Inferior parietal cortex (tissue), 1 donor: Measurements from ENCODE around the gene FBXO41.

ENCODE experiments used
- DNase-seq: peaks from one replicate; pipeline ENCODE4 v3.0.0-alpha.2; 2016; ENCODE audit errors: extremely low spot score

The FBXO41 gene, protein sequence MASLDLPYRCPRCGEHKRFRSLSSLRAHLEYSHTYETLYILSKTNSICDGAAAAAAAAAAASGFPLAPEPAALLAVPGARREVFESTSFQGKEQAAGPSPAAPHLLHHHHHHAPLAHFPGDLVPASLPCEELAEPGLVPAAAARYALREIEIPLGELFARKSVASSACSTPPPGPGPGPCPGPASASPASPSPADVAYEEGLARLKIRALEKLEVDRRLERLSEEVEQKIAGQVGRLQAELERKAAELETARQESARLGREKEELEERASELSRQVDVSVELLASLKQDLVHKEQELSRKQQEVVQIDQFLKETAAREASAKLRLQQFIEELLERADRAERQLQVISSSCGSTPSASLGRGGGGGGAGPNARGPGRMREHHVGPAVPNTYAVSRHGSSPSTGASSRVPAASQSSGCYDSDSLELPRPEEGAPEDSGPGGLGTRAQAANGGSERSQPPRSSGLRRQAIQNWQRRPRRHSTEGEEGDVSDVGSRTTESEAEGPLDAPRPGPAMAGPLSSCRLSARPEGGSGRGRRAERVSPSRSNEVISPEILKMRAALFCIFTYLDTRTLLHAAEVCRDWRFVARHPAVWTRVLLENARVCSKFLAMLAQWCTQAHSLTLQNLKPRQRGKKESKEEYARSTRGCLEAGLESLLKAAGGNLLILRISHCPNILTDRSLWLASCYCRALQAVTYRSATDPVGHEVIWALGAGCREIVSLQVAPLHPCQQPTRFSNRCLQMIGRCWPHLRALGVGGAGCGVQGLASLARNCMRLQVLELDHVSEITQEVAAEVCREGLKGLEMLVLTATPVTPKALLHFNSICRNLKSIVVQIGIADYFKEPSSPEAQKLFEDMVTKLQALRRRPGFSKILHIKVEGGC

DNA sequence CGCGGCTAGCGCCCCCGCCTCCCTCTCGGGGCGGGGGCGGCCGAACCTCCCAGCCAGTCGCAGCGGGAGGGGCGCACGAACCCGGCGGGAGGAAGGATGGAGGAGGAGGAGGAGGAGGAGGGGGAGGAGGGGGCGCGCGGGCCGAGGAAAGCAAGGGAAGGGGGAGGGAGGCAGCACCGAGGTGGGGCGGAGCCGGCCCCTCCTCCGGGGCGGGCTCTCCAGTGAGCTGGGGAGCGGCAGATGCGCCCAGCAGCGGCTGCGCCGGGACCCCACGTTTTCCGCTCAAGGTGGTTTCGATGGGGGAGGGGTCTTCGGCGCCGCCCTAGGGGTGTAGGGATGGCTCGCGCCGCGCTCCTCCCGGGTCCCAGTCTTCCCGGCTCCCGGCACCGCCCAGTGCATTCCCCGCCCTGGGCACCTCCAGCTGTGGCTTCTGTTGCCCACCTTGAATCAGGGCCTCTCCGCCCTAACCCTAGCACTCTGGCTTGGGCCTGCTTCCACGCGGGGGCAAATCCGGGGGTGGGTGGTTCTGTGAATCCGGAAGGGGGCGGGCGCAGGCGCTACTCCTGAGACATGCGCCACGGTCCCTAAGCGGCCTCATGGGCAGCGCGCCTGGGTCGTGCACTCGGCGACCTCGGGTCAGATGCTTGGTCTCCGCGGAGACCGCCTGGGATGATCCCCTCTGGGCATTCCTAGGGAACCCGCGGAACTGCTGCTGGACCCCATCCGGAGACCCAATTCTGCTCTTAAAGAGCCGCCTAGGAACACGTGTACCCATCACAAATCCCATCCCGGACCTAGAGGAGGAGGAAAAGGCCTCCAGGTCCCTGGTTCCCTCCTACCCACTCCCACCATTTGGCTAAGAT, at the start of gene FBXO41:
TSS of gene FBXO41 (minus strand) at position 183 of the 863 bp plus-strand sequence. CDS start 14,848 bp downstream, outside the sequence.
- no peak for DNase-seq

DNA sequence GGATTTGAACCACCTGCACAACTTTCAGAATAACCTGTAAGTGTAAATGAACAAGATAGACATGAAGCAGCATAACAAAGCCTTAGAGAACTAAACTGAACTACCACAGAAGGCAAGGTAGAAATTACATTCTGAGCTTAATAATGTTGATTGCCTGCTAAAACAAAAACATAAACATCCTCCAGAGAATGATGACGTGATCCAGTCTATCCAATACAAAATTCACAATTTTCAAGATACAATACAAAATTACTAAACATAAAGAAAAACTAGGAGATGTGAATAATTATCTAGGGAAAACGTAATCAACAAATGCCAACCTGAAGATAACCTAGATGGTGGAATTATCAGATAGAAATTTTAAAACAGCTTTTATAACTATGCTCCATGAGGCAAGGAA, 49.8 kb upstream of the FBXO41 start:
- no peak for DNase-seq

DNA sequence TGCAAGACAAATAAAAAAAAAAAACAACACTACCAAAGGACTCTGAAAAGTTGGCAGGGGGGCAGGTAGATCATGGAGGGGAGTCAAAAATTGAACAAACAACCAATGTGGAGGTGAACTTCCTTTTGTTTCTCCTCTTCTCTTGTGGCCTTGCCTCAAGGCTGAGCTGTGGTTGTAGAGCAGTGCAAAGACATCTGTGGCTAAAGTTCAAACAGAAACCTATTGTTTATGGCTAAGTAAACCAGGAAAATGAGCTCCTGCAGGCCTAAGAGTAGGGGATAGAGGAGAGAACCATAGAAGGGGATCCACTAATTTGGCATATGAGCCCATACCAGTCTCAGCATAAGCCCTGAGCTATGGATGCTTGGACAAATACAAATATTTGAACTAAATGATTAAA, 49.3 kb upstream of the FBXO41 start:
- no peak for DNase-seq

DNA sequence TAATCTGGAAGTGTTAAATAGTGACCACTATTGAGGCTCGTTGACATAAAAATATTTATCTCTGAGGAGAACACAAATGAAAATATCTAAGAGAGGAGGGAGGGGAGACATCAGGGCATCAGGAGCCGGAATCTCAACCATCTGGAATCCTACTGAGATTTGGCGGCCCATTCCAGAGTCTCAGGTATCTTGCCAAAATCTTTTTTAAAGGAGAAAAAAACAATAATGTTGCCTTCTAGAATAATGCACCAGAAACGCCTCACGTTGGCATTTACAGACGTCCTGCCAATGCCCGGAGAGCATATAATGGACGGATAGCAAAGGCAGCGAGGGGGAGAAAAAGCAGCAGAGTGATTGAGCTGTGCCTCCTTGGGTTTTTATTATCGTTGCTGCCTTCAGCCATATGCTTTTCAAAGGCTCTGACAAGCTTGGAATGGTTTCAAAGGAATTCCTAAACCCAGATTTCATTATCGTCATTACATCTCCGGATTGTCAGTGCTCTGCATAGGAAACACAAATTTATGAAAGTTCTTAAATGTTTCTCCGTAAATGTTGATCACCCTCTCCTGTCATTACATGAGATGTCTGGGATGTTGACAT, 39.9 kb upstream of the FBXO41 start:
- peak; percentile 28 for DNase-seq

DNA sequence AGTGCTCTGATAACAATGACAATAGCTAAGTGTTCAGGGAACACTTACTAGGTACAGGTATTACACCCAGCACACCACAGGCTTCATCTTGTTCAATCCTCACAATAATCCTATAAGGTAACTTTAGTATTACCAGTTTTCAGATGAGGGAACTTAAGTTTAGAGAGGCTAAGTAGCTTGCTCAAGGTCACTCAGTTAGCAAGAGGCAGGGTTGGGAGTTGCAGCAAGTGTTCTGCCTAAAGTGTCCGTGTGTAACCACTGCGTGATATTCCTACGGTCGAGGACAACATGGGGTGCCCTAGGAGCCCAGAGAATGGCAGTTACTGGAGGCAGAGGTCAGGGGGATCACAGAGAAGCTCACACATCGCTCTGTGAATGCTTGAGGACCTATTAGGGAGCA, 39.3 kb upstream of the FBXO41 start:
- DNase-seq, result no peak

DNA sequence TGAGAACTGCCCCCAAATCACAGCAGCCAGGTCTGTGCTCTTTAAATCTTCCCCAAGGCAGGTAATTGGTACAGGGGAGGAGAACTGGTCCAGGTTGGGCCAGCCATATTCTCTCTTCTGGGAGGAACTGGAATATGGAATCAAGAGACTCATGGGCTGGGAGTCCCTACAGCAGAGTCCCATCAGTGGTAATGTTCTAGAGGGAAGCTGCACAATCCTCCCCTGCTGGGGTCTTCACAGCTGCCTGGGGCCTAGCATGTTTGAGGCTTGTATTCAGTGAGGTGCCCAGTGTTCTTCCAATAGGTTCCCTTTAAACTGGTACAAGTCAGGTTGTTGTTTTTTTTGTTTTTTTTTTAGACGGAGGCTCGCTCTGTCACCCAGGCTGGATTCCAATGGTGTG, 30.2 kb upstream of the FBXO41 start:
- no peak for DNase-seq

DNA sequence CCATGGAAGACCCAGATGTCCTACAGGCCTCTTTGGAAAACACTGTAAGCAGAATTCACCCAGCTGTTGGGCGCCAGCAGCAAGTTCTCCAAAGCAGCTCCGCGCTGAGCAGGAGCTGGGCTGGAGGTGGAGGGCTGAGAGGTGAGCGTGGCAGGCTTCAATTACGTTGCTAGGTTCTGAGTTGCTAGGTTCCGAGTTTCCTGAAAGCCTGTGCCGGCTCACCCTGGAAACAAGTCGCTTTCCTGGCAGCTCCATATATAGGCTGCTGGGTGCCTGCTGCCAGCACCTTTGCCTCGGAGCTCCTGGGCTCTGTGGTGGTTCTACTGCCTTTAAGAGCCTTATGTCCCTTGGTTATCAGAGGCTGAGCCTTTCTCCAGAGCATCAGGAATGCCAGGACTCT, 23.4 kb upstream of the FBXO41 start:
- DNase-seq, result no peak

DNA sequence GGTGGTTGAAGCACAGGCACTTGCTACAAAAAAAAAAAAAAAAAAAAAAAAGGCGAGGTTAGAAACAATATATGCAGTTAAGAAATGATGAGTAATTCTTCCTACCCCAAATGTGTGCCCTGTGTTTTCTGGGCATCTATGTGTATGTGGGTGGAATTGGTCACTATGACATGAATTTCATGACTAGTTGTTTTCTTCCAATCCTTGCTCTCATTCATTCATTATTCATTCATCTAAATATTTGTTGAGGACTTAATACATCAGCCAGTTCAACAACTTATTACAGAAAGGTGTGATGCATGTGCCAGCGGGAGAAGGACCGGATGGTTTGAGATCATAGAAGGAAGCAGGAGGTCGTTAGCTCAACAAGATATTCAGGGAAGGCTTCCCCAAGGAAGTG, 17.4 kb upstream of the FBXO41 start:
- DNase-seq, result no peak

DNA sequence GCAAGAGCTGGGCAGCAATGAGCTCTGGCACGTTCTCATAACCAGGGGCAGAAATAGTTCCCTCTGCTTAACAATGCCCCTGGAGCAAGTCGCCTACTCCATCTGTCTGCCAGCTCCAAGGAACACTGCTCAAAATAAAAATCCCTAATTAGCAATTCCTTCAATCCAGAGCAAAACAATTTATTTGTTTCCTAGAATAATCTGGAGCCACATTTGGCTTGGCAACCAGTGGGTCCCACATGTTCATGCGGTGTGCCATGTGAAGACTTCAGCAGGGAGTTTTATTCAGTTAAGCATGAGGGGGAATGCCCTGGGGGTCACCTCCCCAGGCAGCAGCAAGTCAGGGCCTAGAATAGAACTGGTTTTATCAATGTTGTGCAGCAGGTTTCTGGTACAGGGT, 16.6 kb upstream of the FBXO41 start:
- no peak for DNase-seq

DNA sequence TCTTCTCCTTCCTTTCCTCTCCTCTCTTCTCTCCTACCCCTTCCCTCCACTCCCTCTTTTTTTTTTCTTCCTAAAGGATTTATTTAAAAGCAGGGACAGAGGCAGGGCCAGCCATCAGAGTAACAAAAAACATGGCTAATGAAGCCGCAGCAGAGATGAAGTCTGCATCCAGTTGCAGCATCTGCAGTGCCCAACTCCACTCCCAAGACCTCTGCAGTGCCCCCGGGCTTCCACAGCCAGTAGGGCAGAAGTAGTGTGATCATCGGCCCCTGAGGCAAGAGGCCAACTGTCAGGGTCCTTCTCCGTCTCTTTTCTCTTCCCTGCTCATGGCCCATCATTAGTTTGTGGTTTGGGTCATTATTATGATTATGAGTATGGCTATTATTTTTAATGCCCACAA, 13.3 kb upstream of the FBXO41 start:
- no peak for DNase-seq

DNA sequence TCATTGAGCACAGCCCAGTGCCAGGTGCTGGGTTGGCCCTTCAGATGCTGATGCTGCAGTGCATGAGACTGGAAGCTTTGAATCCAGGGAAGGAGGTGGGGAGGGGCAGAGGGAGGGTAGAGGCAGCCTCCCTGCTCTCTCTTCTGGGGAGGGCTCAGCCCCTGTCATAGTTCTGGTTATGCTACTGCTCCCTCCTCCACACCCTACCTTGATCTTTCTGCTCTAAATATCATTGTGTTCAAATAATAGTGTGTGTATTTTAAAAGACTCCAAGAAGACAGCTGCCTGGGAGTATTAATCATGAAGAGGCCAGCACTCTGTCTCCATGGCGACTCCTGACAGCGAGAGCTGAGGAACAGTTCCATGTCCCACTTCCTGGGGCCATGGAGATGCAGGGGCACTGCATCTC, 12.9 kb upstream of the FBXO41 start:
- DNase-seq, result no peak

DNA sequence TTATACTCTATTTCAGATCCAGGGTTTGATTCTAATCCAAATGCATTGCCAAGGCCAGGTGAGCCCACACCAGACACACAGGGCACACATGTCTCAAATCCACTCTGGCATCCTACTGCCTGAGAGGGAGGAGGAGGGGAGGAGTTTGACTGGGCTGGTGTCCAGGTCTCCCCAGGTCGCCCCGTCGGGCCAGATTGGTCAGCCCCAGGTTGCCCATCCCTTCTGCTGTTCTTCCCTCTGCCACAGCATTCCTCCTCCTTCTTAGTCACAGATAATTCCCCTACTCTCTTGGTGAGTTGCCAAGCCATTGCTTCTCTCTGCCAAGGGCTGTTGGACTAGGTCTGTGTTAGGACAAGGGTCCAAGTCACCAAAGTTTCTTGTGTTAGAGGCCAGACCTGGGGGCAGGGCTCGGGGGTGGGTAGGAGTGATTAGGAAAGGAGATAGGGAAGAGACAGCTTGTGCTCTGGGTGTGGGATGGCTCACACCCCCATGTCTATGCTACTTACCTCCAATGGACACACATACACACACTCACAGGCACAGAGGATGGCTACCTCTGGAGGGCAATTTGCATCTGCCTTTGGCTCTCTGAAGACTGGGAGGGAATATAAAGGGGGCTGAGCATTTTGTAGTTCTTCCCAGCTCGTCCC, 11.6 kb upstream of the FBXO41 start:
- DNase-seq, result no peak

DNA sequence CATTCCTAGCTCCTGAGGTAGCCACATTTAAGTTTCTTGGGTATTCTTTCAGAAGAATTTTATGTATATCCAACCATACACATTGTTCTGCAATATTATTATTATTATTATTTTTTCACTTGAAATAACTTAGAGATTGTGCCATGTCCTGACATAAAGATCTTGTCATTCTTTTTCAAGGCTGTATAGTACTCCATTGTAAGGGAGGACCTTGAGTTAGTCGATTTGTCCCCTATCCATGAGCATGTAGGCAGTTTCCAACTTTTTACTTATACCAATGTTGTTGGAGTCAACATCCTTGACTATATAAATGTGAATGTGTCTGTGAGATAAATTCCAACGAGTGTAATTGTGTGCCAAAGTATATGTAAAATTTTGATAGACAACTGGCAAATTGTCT, 10.0 kb upstream of the FBXO41 start:
- no peak for DNase-seq

DNA sequence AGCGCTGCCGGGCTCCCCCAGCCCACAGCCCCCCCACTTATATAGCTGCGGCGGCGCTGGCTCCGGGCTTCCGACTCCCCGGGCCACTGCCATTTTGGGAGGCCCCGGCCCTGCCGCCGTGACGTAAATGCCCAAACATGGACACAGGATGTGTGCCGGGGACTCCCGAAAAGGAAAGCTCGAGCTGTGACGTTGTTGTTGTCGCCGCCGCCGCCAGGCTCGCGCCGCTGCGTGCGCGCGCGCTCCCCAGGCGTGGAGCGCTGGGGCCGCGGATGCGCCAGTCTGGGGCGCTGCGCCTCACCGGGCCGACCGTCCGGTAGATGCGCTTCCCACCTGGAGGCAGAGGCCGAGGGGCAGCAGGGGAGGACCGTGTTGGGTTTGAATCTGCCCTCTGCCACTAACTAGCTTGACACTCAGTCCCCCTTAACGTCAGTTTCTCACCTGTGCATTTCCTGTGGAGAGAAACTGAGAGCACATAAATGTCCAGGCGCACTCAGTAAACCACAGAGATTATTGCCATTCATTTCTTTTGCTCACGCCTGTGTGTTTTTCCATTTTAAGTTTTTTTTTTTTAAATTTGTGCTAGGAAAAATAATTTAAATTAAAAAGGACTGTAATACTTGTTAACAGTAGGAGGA, 9.4 kb upstream of the FBXO41 start, which contains the start of gene EGR4:
TSS of gene EGR4 (minus strand) at position 15 of the 638 bp plus-strand sequence. CDS start 231 bp downstream, outside the sequence.
- DNase-seq, result peak; percentile 68

DNA sequence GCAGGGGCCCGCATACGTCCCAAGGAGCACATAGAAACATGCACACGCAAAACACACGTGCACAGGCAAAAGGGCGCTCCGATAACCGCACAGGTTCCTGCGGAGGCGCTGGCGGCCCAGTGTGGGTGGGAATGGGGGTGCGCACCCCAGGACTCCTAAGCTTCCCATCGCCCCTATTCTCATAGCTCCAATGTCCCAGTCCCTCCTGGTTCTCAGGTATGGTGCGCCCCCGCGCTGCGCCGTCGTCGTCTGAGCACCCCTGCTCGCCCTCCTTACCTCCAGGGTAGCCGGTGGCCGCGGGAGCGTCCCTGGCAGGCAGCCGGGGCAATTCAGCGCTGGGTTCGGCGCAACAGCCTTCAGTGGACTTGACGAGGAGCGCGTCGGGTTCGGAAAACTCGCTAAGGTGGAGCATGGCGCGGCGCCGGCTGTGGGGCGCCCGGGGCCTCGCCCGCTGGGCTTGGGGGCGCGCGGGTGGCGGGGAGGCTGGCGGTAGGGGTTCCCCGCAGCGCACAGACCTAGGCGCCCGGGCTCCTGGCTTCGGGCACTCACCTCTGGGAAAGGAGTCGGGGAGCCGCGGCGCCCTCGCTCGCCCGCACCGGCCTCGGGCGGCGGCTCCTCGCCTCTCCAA, 8.7 kb upstream of the FBXO41 start:
- no peak for DNase-seq

DNA sequence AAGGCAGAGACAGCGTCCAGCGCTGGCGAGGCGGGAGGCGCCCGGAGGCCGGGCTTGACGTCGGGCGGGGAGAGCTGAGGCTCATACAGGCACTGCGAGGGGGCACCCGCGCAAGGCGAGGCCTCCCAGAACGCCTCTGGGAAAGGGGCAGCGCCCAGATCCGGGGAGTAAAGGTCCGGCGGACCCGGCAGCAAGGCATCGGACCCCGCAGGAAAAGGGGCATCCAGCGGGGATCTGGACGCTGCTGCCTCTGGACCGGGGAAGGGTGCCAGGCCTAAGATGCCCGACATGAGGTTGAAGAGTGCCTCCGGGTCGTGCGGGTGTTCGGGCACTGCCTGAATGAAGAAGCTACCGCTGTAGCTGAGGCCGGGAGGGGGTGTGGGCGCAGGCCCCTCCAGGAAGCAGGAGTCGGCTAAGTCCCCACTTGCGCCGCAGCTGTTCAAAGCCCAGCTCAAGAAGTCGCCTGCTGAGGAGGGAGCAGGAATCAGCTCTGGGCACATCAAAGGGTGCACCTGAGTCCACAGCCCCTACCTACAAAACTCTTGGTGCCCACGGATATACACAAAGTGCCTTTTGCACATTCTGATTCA, 8.1 kb upstream of the FBXO41 start:
- no peak for DNase-seq

DNA sequence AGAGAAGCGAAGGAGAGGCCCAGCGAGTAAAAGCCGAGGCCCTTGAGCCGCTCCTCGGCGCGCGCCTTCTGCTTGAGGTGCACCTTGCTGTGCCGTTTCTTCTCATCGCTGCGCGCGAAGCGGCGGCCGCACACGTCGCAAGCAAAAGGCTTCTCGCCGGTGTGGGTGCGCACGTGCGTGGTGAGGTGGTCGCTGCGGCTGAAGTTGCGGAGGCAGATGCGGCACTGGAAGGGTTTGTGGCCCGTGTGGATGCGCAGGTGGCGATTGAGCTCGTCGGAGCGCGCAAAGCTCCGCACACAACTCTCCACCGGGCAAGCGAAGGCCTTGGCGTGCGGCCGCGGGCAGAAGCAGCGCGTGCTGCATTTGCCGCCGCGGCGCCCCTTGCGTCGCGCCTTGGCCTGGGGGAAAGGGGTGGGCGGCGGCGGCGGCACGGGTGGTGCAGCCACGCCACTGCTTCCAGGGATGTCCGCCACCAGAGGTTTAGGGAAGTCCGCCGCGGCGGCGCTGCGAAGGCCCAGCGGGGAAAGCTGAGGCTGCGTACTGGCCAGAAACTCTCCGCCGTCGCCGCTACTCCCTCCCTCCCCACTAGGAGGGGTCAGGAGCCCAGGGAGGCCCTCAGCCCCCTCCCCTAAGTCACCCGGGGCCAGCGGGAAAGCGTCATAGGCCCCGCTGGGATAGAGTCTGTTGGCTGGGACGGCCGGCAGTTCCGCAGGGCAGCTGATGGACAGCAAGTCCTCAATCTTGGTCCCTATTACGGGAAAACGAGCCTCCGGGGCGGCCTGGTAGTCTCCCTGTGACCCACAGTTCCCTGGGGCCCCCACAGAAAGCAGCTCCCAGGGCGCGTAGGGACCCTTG, 7.4 kb upstream of the FBXO41 start:
- DNase-seq, result no peak

DNA sequence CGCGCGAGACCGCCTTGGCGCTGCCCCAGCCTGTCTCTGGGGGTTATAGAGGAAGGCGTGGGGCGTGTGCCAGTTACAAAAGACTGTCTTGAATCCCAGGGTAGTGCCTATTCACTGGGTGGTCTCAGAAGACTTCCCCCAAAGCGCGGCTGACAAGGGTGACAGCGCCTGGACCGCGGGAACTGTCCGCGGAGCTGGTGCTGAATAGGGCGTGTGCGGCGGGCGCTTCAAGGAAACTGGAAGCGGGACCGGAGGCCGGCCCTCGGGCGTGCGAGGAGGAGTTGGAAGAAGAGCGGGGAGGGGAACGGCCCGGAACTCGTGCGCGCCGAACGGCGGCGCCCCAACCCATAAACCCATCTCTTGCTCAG, 6.8 kb upstream of the FBXO41 start:
- DNase-seq, result no peak
